Measurements from ENCODE around the gene AURKAIP1. TPM values are rescaled to one million over a fixed set of nuclear protein-coding genes. Genes with fewer than 3 reads are reported as not detected.
A peak's percentile ranks its signal among the peaks of the same experiment; 100 is the strongest.

The AURKAIP1 gene
- total and polyA plus RNA-seq, 2 of the 13 experiments (the other 11 are each of a cell fraction or from before 2014, with no cell fraction given) = 69.5 to 175 TPM

GRCh38 chr1:1325288-1326074 is 49.5 kb downstream of the AURKAIP1 start (continued):
- no peak for TF ChIP-seq KIAA2018 (CRISPR knock-in tag; IDR thresholded peaks at IDR 0.05; ENCODE audit: borderline replicate concordance)
- TF ChIP-seq THAP8 (CRISPR knock-in tag; IDR thresholded peaks at IDR 0.05; ENCODE audit: borderline replicate concordance) = 0 out of 2 replicates have a peak, but pooled peaks have one; percentile 7
- peak; percentile 65; the same call in 1 of the 2 replicates for TF ChIP-seq BCL3 (CRISPR knock-in tag; IDR thresholded peaks at IDR 0.05)
- TF ChIP-seq ZNF616 (CRISPR knock-in tag; IDR thresholded peaks at IDR 0.05; ENCODE audit: low read depth) = no peak
- TF ChIP-seq ZNF281 (CRISPR knock-in tag; IDR thresholded peaks at IDR 0.05; ENCODE audit: borderline replicate concordance) = peak; percentile 11; the same call in 1 of the 2 replicates
- no peak for TF ChIP-seq ZNF550 (CRISPR knock-in tag; IDR thresholded peaks at IDR 0.05; ENCODE audit: borderline replicate concordance)
- no peak for TF ChIP-seq MAZ (IDR thresholded peaks at IDR 0.05; ENCODE audit: borderline replicate concordance, low read depth, low read length)
- TF ChIP-seq MAZ (CRISPR knock-in tag; IDR thresholded peaks at IDR 0.05; ENCODE audit: low read depth) = no peak
- no peak for TF ChIP-seq ZSCAN30 (CRISPR knock-in tag; IDR thresholded peaks at IDR 0.05)
- TF ChIP-seq DRAP1 (CRISPR knock-in tag; IDR thresholded peaks at IDR 0.05) = no peak
- no peak for TF ChIP-seq MAFF (IDR thresholded peaks at IDR 0.05; ENCODE audit: low read depth, low read length)
- no peak; the same call in 1 of the 2 replicates for TF ChIP-seq SP4 (CRISPR knock-in tag; IDR thresholded peaks at IDR 0.05)
- no peak for TF ChIP-seq LCORL (IDR thresholded peaks at IDR 0.05)
- 0 out of 2 replicates have a peak, but pooled peaks have one; percentile 7 for TF ChIP-seq LCORL (CRISPR knock-in tag; IDR thresholded peaks at IDR 0.05)
- no peak for TF ChIP-seq RAD21 (CRISPR knock-in tag; IDR thresholded peaks at IDR 0.05)
